ENCODE data around the gene GFOD2.

Gene GFOD2

DNA sequence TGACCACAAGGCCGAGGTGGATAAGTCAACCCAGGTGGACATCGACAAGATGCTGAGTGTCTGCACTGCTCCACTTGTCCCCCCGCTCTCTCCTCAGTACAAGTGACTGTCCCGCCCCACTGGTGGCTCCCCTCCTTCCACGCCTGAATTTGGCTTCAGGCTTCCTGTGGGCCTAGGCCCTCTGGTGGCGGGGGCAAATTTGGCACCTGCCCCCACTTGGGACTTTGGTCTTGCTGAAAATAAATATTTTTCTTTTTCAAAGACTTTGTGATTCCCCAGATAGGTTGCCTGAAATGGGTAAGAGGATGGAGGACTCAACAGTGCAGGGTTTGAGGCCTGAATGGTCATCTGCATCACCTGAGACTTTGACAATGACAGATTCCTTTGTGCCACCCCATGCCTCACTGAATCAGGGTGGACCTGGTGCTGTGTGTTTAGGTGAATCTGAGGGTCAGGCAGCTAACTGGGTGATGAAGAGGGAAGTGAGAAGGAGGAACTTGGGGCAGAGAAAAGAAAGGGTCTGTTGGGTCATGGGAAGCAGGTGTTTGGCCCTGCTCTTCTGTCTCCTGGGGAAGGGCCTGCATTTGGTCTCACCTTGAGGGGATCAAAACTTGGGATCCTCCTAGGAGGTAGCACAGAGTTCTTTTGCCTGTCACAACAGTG is 50.5 kb downstream of the GFOD2 start:
- DNase-seq: peak; percentile 38

DNA sequence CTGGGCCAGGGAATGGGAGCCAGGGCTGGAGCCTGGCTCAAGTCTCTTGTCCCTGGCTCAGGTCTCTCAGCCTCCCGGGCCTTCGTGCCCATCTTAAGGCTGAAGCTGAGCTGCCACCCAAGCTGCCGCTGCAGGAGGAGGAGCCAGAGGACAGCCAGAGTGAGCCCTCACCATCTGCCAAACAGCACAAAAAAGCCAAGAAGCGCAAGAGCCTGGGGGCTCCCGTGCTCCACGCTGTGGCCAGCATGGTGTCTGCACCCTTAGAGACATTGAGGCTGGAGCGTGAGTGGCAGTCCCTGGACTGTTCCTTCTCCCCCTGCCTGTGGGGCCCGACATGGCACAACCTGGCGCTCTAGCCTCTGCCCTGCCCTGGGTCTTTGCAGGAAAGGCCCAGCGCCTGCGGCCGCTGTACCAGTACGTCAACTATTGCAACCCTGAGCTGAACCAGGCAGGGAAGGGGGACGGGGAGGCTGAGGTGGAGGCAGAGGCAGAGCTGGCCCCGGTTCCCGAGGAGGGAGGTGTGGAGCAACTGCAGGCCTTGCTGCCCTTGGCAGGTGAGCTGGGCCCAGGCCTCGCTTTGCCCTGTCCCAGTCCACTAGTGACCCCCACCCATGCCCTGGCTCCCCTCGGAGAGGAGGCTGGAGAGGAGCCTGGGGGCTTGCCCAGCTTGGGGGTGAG is 51.2 kb downstream of the GFOD2 start:
- DNase-seq: peak; percentile 64

DNA sequence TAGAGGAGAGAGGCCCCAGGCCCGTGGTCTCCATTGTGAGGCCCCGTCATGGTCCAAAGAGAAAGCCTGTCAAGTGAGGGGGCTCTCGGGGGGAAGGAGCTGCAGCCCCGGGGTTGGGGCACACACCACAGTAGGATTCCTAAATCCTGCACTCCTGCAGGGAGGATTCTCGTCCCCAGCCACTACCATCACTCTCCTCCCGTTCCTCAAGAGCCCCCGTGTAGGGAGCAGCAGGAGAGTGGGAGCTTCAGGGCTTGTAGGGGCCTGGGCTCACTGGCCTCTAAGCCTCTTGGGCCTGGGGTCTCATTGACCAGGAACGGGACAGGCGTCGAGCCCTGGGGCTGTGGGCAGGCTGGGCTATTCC is 51.7 kb downstream of the GFOD2 start:
- no peak for DNase-seq

DNA sequence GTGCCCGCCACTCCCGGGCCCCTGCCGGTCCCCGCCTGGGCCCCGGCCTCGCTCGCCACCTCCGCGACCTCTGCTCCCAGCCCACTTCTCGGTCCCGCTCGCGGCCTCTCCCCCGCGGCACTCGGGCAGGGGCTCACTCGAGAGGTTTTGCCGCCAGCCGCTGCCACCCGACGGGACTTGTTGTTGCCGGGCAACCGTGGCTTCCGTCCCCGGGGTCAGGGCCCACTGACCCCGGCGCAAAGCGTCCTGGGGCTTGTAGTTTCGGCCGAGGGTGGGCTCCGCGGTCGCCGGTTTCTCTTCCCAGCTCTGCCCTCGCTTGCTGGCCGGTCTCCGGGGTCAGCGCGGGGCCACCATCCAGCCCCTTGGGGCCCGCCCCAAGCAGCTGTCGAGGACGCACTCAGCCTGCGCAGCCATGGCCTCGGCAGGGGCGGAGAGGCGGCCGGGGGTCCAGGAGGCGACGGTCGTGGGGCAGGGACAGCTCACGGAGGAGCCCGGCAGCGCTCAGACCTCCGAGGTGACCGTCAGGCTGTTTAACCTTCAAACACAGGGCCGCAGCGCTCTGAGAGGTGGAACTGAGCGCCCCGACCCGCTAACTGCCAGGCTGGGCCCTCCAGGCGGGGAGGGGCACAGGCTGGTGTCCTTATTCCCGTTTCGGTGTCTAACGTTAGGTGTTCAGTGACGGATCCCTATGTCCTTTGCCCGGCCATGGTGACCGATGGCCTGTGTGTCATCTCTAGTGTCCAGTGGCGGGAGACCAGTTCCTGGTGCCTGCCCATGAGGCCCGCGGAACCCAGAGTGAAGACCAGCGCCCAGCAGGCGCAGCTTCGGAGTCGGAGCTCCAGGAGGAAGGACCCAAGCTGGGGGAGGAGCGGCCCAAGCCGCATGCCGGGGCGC is 52.3 kb downstream of the GFOD2 start, which contains the start of the genes C16orf86 and ENKD1:
Gene C16orf86, plus strand, starts transcription at position 256 of the 894 bp plus-strand sequence. Its CDS starts 157 bp downstream, at position 413.
Gene ENKD1, minus strand, starts transcription at position 192 of the 894 bp plus-strand sequence. CDS start 308 bp downstream, outside the sequence.
- peak; percentile 79 for DNase-seq

DNA sequence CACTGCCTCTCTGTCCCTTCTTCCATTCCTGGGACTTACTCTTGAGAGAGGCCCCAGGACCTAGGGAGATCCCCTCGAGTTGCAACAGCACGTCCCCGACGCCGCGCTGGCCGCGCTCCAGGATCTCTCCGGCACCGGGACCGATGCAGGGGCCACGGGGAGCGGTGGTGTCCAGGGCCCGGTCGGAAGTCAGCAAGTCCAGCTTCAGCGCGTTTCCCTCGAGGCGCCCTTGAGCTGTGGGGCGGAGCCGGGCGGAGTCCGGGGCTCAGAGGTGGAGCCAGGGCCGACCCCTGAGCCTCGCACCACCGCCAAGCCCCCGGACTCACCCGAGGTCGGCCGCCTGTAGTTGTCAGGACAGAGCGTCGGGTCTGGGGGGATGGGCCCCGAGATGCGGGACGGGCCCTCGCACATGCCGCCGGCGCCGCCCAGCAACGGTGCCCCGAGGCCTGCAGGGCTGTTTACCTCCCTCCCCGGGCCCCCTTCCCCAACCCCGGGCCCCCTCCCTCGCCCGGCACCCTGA is 53.0 kb downstream of the GFOD2 start:
- DNase-seq: peak; percentile 43

DNA sequence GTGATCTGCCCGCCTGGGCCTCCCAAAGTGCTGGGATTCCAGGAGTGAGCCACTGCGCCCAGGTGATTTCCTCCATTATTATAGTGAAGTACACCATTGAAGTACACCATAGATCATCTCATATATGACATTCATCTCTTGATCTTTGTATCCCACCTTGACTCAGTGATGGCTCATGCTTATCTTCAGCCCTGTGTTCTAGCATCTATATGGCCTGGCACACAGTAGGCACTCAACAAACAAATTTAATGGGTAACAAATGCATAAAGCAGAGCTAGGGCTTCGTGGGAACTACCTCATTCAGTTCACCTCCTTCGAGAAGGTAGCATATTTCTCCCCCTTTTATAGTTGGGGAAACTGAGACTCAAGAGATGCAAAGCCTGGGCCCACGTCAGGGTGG is 53.5 kb downstream of the GFOD2 start:
- DNase-seq: no peak

DNA sequence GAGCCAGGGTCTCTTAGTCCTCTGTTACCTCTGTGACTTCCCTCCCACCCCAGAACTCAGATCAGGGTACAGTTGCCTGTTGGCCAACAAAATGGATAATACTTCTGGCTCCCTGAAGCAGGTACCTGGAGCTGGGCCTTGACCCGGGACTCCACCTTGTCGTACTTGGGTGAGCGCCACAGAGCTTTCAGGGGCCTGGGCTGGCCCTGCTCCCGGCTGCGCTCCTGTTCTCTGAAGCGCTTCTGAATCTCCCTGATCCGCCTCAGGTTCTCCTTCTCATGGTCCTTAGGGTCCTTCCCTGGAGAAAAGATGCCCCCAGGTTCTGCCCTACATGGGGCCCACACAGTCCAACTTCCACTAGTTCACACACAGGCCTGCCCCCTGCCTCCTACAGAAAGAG is 54.2 kb downstream of the GFOD2 start:
- DNase-seq: no peak

DNA sequence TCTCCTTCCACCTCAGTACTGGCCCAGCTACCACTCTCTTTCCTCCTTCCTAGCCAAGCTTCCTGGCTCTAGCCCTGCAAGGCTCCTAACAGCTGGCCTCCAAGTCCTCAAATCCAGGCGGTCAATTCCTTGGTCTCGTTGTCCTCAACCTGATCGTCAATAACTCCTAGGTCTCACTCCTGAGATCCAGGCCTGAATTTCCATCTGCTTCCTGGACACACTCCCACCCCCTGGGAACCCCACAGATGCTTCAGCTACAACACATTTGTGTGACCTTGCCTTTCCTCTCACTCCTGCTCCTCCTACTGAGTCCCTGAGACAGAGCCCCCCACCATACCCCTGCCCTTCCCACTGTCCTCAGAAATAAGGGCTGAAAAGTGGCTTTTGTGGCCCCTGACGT is 54.9 kb downstream of the GFOD2 start:
- no peak for DNase-seq

DNA sequence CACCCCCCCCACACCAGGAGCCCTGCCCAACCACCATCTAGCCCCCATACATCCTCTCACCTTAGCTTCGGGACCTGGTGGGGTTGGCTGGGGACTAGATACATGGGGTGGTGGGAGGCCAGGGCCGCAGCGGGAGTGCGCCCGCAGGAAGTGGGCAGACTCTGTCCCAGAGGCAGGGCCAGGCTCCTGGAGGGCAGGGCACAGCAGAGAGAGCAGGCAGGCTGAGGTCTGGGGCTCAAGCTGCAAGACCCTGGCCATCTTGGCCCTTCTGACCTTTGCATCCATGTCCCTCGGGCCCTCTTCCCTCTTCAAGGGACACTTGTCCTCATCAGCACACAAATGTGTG is 55.3 kb downstream of the GFOD2 start:
- no peak for DNase-seq

DNA sequence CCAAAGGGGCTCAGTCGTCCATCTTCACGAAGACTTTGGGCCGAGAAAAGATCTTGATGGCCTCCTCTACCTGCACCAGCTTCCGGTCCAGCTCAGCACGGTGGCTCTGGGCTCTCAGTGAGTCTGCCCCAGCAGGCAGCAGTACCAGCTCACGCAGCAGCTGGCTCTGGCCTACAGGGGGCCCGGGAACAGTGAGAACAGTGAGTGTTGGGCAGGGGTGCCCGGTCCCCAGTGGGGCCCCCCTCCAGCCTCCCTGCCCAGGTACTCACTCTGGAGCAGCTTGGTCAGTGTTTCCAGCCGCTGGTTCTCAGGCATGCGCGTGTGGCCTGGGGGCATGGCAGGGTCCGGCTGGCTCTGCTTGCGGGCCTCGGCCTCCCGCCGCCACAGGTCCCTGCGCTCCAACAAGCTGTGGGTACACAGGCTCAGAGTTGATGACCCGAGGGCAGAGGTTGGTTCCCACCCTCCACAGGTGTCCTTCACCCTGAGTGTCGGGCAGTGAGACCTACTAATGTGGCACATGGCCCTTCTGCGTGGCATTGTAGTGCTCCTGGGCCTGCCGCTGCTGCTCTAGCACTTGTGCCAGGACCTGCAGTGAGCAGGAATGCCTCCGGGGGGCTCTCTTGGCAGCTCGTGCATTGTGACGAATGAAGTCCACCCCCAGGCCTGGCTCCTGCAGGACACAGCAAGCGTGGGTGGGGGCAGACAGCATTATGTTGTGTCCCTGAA is 55.8 kb downstream of the GFOD2 start:
- DNase-seq: no peak

DNA sequence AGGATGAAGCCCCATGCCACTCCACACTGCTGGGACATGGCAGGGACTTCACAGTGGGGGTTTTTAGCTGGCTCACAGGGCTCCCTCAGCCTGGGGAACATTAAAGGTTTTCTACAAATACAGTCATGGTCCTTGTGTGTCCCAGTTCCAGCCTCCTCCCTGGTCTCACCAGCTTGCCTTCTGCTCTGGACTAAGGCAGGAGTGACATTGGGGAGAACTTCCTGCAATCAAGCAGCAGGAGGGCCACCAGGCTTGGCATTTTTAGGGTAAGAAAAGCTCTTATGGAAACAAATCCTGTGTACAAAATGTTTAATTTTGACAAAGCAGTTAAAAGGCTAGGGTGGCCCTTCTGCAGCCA is 56.5 kb downstream of the GFOD2 start:
- DNase-seq: no peak

DNA sequence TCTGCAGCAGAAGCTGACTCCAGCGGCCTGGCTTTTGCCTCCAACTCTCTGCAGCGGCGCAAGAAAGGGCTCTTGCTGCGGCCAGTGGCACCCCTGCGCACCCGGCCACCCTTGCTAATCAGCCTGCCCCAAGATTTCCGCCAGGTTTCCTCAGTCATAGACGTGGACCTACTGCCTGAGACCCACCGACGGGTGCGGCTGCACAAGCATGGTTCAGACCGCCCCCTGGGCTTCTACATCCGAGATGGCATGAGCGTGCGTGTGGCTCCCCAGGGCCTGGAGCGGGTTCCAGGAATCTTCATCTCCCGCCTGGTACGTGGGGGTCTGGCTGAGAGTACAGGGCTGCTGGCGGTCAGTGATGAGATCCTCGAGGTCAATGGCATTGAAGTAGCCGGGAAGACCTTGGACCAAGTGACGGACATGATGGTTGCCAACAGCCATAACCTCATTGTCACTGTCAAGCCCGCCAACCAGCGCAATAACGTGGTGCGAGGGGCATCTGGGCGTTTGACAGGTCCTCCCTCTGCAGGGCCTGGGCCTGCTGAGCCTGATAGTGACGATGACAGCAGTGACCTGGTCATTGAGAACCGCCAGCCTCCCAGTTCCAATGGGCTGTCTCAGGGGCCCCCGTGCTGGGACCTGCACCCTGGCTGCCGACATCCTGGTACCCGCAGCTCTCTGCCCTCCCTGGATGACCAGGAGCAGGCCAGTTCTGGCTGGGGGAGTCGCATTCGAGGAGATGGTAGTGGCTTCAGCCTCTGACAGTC is 57.0 kb downstream of the GFOD2 start:
- no peak for DNase-seq

DNA sequence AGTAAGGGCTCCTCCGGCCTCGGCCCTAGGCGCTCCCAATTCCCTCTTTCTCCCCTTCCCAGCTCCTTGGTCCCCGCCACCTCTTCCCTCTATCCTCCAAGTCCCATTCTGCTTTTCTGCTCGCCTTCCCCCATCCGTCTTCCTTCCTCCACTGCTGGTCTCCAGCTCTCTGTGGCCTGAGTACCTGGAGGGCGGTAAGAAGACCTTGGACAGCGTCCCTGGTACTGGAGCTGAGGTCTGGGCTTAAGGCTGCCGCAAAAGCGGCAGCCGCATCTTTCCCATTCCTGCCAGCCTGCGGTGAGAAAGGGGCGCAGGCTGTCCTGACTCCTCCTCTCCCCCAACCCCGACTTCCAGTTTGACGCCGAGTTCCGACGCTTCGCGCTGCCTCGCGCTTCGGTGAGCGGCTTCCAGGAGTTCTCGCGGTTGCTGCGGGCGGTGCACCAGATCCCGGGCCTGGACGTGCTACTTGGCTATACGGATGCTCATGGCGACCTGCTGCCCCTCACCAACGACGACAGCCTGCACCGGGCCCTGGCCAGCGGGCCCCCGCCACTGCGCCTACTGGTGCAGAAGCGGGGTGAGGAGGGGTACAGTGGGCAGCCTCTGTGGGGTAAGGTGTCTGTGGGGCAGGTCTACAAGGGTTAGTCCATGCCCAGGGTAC is 57.9 kb downstream of the GFOD2 start:
- no peak for DNase-seq

DNA sequence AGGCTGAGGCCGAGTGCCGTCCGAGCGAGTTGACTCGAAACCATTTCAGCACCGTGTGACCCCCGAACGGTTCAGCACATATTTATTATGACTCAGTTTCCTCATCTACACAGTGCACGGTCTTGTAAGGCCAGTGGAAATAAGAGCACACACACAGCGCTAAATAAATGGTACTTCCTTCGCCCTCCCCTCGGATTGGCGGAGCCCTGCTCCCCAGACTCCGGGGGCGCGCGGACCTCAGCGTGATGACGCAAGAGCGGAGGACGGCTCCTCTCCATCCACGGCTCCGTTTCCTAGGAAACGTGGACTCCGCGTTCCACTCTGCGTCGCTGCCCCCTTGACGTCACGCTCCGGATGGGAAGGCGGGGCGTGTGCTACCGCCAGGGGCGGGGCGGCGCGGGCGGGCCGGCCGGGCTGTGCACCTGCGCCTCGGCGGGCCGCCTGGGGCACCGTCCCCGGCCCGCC is 58.5 kb downstream of the GFOD2 start, which contains the start of gene PARD6A:
Gene PARD6A, plus strand, starts transcription at position 397 of the 465 bp plus-strand sequence. CDS start 79 bp downstream, outside the sequence.
- peak; percentile 90 for DNase-seq

DNA sequence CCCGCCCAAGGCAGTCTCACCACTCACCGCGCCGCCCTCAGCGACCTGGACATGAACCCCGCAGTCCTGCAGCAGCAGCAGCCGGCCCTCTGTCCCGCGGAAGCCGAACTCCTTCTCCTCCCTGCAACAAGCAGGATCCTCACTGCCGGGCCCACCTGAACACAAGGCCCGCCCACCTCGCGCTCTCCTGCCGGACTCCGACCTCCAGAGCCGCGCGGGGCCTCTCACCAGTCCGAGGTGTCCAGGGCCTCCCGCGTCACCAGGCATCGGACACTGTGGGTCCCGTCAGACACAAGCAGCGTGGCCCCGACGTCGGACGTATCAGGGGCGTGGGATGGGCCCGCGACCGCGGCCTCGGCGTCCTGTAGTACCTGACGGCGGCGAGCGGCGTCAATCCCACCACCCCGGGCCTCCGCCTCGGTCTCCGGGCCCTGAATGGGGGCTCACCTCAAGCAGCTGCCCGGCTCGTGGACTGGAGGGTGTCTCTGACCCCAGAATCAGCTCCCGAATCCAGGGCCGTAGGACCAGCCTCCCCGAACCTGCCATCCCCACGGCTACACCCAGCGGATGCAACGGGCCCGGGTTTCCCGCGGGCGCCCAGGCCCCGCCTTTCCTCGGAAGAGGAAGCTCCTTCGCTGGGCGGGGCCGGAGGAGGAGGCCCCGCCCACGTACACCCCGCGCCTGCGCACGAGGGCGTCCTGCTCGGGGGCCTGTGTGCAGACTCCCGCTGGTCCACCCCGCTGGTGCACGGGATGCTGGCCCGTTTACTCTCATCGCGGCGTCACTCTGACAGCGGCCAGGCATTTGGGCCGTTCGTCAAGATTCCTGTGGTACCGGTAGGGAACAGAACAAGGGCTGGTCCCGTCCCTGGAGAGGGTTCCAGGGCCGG is 59.2 kb downstream of the GFOD2 start, which contains the start of gene ACD:
Gene ACD, minus strand, starts transcription at position 586 of the 889 bp plus-strand sequence. Its CDS starts 40 bp downstream, at position 546.
- peak; percentile 96 for DNase-seq

DNA sequence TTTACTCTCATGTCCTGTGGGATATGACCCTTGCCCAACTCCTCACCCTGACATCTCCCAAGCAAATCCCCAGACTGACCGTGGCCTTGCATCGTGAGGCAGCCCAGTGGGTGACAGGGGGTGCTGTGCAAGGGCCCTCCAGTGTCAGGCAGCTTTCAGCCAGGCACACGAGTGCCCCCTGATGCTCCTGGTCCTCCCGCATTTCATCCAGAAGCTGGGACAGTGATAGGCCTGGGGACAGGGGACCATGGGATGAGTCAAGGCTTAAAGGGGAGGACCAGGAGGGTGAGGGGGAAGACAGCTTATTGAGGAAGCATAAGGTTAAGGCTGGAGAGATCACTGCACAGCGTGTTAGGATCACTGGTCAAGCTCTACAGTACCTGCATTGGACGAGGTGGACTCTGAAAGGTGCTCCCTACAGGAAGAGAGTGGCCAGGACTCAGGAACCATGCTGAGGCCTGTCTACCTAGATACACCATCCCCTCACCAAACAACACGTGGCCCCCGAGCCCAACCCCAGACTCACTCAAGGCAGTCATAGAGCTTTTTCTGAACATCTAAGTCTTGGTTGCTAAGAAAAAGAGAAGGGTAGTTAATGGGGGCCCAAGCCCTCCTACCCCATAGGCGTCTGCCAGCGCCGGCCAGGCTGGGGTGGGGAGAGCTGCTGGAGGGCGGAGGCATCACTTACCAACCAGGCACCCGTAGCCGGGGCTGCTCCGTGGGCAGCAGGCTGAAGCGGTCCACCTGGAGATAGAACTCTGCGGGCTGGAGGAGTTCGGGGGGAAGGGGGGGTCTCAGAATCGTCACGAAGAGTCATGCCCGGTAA is 60.1 kb downstream of the GFOD2 start:
- DNase-seq: no peak

DNA sequence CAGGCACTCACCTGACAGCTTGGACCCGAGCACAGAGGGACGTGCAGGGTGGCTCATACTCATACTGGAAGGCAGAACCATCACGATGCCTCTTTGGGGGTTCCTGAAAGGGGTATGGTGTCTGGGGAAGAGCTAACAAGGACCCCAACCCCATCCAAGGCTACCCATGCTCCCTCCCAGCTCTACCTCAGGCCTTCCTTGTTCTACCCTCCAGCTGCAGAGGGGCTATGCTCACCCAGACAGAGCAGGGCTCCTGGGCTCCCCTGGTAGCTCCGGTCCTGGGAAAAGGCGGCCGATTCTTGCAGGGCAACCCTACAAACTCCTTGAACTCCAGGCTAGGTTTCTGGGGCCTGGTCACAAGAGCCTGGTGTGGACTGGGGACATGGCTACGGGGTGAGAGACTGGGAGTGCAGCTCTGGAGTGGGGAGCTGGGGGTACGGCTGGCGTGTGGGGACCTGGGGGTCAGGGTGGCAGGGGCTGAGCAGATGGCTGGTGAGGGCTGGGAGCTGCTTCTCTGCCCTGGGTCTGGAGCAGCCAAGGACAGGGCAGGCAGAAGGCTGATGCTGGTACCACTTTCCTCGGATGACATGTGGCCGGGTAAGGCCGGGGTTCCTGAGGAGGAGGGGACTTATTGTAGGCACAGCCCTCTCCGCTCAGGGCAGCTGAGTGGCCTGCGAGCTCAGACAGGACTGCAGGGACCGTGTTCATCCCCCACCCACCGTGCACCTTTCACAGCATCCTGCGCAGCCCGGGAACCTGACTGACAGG is 61.2 kb downstream of the GFOD2 start:
- DNase-seq: no peak

DNA sequence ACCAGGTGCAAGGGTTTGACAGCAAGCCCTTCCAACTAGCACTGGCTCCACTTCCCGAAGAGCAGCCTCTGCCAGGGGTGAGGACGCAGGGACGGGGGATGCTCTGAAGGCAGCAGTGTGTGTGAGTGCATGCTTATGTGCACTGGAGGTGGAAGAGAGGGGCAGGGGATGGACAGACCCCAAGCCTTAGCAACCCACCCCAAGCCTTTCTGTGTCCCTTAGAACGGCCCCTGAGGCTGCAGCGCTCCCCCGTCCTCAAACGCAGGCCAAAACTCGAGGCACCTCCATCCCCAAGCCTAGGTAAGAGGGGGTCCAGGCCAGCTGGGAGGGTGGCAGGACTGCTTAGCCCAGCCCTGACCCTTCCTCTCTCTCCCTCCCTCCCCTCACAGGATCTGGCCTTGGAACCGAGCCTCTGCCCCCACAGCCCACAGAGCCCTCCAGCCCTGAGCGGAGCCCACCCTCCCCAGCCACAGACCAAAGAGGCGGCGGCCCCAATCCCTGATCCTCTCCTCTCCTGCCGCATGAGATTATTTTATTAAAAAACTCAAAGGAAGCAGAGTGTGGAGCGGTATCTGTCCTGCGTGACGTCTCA is 62.0 kb downstream of the GFOD2 start:
- no peak for DNase-seq
